Neural progenitor cell (in vitro differentiated cells): ENCODE results near the gene LRRC26. TPM values are rescaled to one million over a fixed set of nuclear protein-coding genes. Genes with fewer than 3 reads are reported as not detected.

Experiments
- DNase-seq: peaks from one replicate; pipeline ENCODE4 v3.0.0-alpha.2; 2016; ENCODE audit warnings: low spot score
- H2AFZ ChIP-seq: fragments of 200-600 bp; sonication (generic); replicated peaks from 2 replicates; pipeline ENCODE4 v1.6.1; 2016; ENCODE audit warnings: antibody characterized with exemption
- H3F3A ChIP-seq: fragments of 200-600 bp; sonication (generic); 2 replicates; pipeline ENCODE4 v1.6.1; 2016; ENCODE audit warnings: antibody characterized with exemption, low read depth
- H3K27ac ChIP-seq: fragments of 200-600 bp; sonication (generic); 2 replicates; pipeline ENCODE4 v1.5.1; 2016; ENCODE audit warnings: mild to moderate bottlenecking
- H3K27me3 ChIP-seq: fragments of 200-600 bp; sonication (generic); 2 replicates; pipeline ENCODE4 v1.6.1; 2016; ENCODE audit warnings: mild to moderate bottlenecking, moderate library complexity
- H3K36me3 ChIP-seq: fragments of 200-600 bp; sonication (generic); 2 replicates; pipeline ENCODE4 v1.5.1; 2016
- H3K4me1 ChIP-seq: fragments of 200-600 bp; sonication (generic); 2 replicates; pipeline ENCODE4 v1.6.1; 2016; ENCODE audit warnings: mixed run types
- H3K4me2 ChIP-seq: fragments of 200-600 bp; sonication (generic); 2 replicates; pipeline ENCODE4 v1.6.1; 2016
- H3K4me3 ChIP-seq: fragments of 200-600 bp; sonication (generic); 2 replicates; pipeline ENCODE4 v1.5.1; 2016
- H3K79me2 ChIP-seq: fragments of 200-600 bp; sonication (generic); 2 replicates; pipeline ENCODE4 v1.6.1; 2016; ENCODE audit warnings: low read depth
- H3K9ac ChIP-seq: fragments of 200-600 bp; sonication (generic); 2 replicates; pipeline ENCODE4 v1.6.1; 2016
- H3K9me3 ChIP-seq: fragments of 200-600 bp; sonication (generic); 2 replicates; pipeline ENCODE4 v1.5.1; 2016; ENCODE audit warnings: low read depth
- H4K20me1 ChIP-seq: fragments of 200-600 bp; sonication (generic); 2 replicates; pipeline ENCODE4 v1.6.1; 2016; ENCODE audit warnings: low read depth
- H3K27ac Mint-ChIP-seq: 3 replicates; pipeline ENCODE4 v1.8.0; 2021; ENCODE audit warnings: mixed read lengths
- H3K27me3 Mint-ChIP-seq: 2 replicates; pipeline ENCODE4 v1.8.0; 2022; ENCODE audit warnings: low read depth, mild to moderate bottlenecking, inconsistent platforms, moderate library complexity, mixed read lengths; ENCODE audit not compliant: insufficient read depth
- H3K36me3 Mint-ChIP-seq: 3 replicates; pipeline ENCODE4 v1.8.0; 2021; ENCODE audit warnings: mixed read lengths
- H3K4me1 Mint-ChIP-seq: 3 replicates; pipeline ENCODE4 v1.8.0; 2021; ENCODE audit warnings: mixed read lengths
- H3K4me3 Mint-ChIP-seq: 3 replicates; pipeline ENCODE4 v1.8.0; 2021; ENCODE audit warnings: mild to moderate bottlenecking, moderate library complexity, mixed read lengths
- H3K9me3 Mint-ChIP-seq: 3 replicates; pipeline ENCODE4 v1.8.0; 2020; ENCODE audit warnings: mixed read lengths
- EZH2 ChIP-seq: fragments of 200-600 bp; sonication (generic); IDR thresholded peaks from 2 replicates; pipeline ENCODE4 v1.6.1; 2017; ENCODE audit warnings: antibody characterized with exemption, mild to moderate bottlenecking, moderate library complexity
- EZH2phosphoT487 ChIP-seq: fragments of 200-600 bp; sonication (generic); IDR thresholded peaks from 2 replicates; pipeline ENCODE4 v1.6.1; 2017; ENCODE audit warnings: antibody characterized with exemption
- total RNA-seq: library from RNA; depleted of rRNA; stranded (reverse); fragments of >200 nt; gene quantifications from 2 replicates; pipeline ENCODE4 v1.2.3, GENCODE V29; 2015; ENCODE audit warnings: low replicate concordance
- TF ChIP-seq, protein P1 (sequence below): fragments of 200-600 bp; sonication (generic); IDR thresholded peaks from 2 replicates; pipeline ENCODE4 v1.5.1; 2017; ENCODE audit warnings: antibody characterized with exemption, mild to moderate bottlenecking

The LRRC26 gene
- total RNA-seq, 1 donor from 2014 or later = not detected

DNA sequence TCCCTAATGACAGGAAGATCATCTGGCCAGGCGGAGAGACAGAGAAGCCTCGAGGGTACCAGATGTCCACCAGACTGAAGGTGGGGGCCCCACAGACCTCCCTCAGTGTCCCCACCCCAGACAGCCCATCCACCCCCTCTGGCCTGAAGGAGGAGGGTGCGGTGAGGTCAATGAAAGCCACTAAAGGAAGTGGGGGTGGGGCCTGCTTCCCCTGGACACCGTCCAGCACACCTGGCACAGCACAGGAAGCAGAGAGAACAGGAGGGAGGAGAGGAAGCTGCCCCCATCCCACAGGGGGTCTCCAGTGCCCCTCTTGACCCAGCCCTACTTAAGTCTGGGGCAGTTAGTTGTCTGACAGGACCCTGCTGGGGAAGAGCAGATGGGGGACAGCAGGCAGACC lies 11.2 kb downstream of the LRRC26 start:
- H3K9me3 ChIP-seq = no peaks in the 10 kb centered on the region
- H3K9ac ChIP-seq = no peak overlapping the region
- H3K4me2 ChIP-seq = no peak overlapping the region
- H3K27me3 Mint-ChIP-seq = peaks cover 67% of the 10 kb centered on the region
- H3K4me3 ChIP-seq = no peak overlapping the region
- H3K36me3 ChIP-seq = no peaks in the 10 kb centered on the region
- no peak overlapping the region for H3K4me3 Mint-ChIP-seq
- no peaks in the 10 kb centered on the region for H3K9me3 Mint-ChIP-seq
- H3K27ac Mint-ChIP-seq = no peak overlapping the region
- H3K27ac ChIP-seq = no peak overlapping the region
- peaks cover 25% of the 10 kb centered on the region for H4K20me1 ChIP-seq
- H3K4me1 ChIP-seq = peaks cover 8% of the 10 kb centered on the region
- peaks cover 3% of the 10 kb centered on the region for H3F3A ChIP-seq
- no peak for DNase-seq
- no peaks in the 10 kb centered on the region for H3K79me2 ChIP-seq
- peaks cover 1% of the 10 kb centered on the region for H3K36me3 Mint-ChIP-seq
- no peak for TF ChIP-seq EZH2
- TF ChIP-seq EZH2phosphoT487 = no peak
- TF ChIP-seq, protein P1, sequence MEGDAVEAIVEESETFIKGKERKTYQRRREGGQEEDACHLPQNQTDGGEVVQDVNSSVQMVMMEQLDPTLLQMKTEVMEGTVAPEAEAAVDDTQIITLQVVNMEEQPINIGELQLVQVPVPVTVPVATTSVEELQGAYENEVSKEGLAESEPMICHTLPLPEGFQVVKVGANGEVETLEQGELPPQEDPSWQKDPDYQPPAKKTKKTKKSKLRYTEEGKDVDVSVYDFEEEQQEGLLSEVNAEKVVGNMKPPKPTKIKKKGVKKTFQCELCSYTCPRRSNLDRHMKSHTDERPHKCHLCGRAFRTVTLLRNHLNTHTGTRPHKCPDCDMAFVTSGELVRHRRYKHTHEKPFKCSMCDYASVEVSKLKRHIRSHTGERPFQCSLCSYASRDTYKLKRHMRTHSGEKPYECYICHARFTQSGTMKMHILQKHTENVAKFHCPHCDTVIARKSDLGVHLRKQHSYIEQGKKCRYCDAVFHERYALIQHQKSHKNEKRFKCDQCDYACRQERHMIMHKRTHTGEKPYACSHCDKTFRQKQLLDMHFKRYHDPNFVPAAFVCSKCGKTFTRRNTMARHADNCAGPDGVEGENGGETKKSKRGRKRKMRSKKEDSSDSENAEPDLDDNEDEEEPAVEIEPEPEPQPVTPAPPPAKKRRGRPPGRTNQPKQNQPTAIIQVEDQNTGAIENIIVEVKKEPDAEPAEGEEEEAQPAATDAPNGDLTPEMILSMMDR = no peak
- no peak overlapping the region for H2AFZ ChIP-seq
- H3K4me1 Mint-ChIP-seq = peaks cover 6% of the 10 kb centered on the region
- peaks cover 96% of the 10 kb centered on the region for H3K27me3 ChIP-seq

DNA sequence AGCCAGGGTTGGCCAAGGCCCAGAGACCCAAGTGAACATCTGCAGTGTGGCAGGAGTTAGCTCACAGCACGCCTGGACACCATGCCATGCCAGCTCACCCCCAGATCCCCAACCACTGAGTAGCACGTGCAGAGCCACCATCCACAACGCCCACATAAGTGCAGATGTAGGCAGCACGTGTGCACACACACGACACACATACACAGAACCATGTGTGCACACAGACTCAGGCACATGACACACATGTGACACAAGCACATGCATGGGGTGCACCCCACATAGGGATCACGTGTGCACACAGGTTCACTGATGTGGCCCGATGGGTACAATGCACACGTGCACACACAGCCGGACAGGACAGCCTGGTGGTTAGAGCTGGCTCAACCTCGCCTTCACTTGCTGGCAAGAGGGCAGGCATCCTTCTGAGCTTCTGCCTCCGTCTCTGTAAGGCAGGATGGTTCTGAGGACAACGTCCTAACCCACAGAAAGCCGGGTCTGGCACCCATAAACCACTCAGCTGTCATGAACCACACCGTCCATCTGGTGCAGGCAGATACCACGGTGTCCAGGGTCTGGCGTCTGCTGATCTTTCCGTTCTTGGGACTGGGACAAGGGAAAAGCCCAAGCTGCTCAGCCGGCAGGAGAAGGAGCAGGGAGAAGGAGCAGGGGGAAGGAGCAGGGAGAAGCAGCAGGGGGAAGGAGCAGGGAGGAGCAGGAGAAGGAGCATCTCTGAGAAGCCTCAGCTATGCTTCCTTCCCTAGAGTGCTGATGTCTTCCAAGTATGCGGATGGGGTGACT lies 12.0 kb downstream of the LRRC26 start:
- TF ChIP-seq EZH2 (peak; percentile 1), EZH2phosphoT487 (no peak)
- TF ChIP-seq, protein P1 = no peak
- DNase-seq = no peak
- no peak overlapping the region for H3K4me3 Mint-ChIP-seq
- H3F3A ChIP-seq = peaks cover 10% of the 10 kb centered on the region
- no peak overlapping the region for H3K27ac ChIP-seq
- H3K4me2 ChIP-seq = no peak overlapping the region
- no peaks in the 10 kb centered on the region for H3K9me3 Mint-ChIP-seq
- peaks cover 88% of the 10 kb centered on the region for H3K27me3 ChIP-seq
- H3K27me3 Mint-ChIP-seq = peaks cover 62% of the 10 kb centered on the region
- H3K4me1 ChIP-seq = peaks cover 8% of the 10 kb centered on the region
- H3K4me1 Mint-ChIP-seq = peaks cover 2% of the 10 kb centered on the region
- H3K36me3 Mint-ChIP-seq = peaks cover 1% of the 10 kb centered on the region
- no peak overlapping the region for H3K27ac Mint-ChIP-seq
- H3K9ac ChIP-seq = no peak overlapping the region
- H3K36me3 ChIP-seq = no peaks in the 10 kb centered on the region
- H2AFZ ChIP-seq = no peak overlapping the region
- no peak overlapping the region for H3K4me3 ChIP-seq
- no peaks in the 10 kb centered on the region for H3K9me3 ChIP-seq
- no peaks in the 10 kb centered on the region for H3K79me2 ChIP-seq
- H4K20me1 ChIP-seq = peaks cover 18% of the 10 kb centered on the region

DNA sequence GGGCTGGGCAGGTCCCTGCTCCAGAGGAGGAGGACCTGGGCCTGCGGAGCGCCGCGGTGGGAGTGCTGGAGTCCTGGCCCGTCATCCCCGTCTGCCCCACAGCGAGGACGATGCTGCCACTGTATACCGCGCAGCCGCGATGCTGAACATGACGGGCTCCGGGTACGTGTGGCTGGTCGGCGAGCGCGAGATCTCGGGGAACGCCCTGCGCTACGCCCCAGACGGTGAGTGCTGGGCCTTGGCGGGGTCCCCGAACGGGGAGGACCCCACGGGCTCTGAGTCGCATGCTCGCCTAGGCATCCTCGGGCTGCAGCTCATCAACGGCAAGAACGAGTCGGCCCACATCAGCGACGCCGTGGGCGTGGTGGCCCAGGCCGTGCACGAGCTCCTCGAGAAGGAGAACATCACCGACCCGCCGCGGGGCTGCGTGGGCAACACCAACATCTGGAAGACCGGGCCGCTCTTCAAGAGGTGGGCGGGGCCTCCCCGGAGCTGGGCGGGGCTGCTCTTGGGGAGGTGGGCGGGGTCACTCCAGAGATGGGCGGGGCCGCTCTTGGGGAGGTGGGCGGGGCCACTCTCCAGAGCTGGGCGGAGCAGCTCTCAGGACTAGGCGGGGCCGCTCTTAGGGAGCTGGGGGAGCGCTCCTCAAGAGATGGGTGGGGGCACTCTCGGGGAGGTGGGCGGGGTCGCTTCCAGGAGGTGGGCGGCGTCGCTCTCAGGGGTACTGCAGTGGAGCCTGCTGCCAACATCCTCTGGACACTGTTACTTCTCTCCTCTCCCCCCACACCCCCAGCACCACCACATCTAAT lies 13.1 kb downstream of the LRRC26 start:
- no peak overlapping the region for H3K9ac ChIP-seq
- no peak overlapping the region for H3K4me2 ChIP-seq
- peaks cover 84% of the 10 kb centered on the region for H3K27me3 ChIP-seq
- no peaks in the 10 kb centered on the region for H3K36me3 ChIP-seq
- peaks cover 13% of the 10 kb centered on the region for H4K20me1 ChIP-seq
- DNase-seq = peak; percentile 61
- no peaks in the 10 kb centered on the region for H3K4me1 ChIP-seq
- Mint-ChIP-seq H3K36me3 (peaks cover 1% of the 10 kb centered on the region), H3K27me3 (peaks cover 59% of the 10 kb centered on the region), H3K27ac (no peak overlapping the region), H3K4me1 (peaks cover 2% of the 10 kb centered on the region), H3K9me3 (no peaks in the 10 kb centered on the region), H3K4me3 (no peak overlapping the region)
- H3K79me2 ChIP-seq = no peaks in the 10 kb centered on the region
- H3F3A ChIP-seq = peaks cover 17% of the 10 kb centered on the region
- TF ChIP-seq EZH2 (peak; percentile 63), EZH2phosphoT487 (peak; percentile 36)
- TF ChIP-seq, protein P1 = no peak
- no peak overlapping the region for H3K4me3 ChIP-seq
- H2AFZ ChIP-seq = no peak overlapping the region
- no peak overlapping the region for H3K27ac ChIP-seq
- no peaks in the 10 kb centered on the region for H3K9me3 ChIP-seq
